GM23338 (cell line): Measurements from ENCODE around the gene AKAP8L.

Experiments used
- CTCF ChIP-seq, 2 experiments: fragments of 200-600 bp in 1 of 2; sonication (generic) in 1 of 2; conservative IDR thresholded peaks; 2 replicates each; pipeline versions ENCODE4 v1.5.1 to v1.6.1; 2016 to 2017; ENCODE audit warnings: antibody characterized with exemption in 2 of 2, low read depth in 2 of 2, mild to moderate bottlenecking in 2 of 2, moderate library complexity in 1 of 2
- EZH2 ChIP-seq: fragments of 200-600 bp; sonication (generic); IDR thresholded peaks from one replicate; pipeline ENCODE4 v1.8.0; 2017; ENCODE audit warnings: antibody characterized with exemption, mild to moderate bottlenecking, low read depth; ENCODE audit not compliant: unreplicated experiment
- EZH2phosphoT487 ChIP-seq: fragments of 200-600 bp; sonication (generic); IDR thresholded peaks from one replicate; pipeline ENCODE4 v1.8.1; 2018; ENCODE audit warnings: antibody characterized with exemption; ENCODE audit not compliant: unreplicated experiment
- JUNB ChIP-seq: IDR thresholded peaks from one replicate; pipeline ENCODE4 v1.6.1; 2016; ENCODE audit warnings: antibody characterized with exemption; ENCODE audit not compliant: unreplicated experiment
- NANOG ChIP-seq: IDR thresholded peaks from 2 replicates; pipeline ENCODE4 v1.6.1; 2016; ENCODE audit warnings: antibody characterized with exemption, borderline replicate concordance
- POLR2AphosphoS5 ChIP-seq: IDR thresholded peaks from 2 replicates; pipeline ENCODE4 v1.6.1; 2016; ENCODE audit warnings: antibody characterized with exemption, low read depth
- STAT1 ChIP-seq: IDR thresholded peaks from one replicate; pipeline ENCODE4 v1.6.1; 2016; ENCODE audit warnings: antibody characterized with exemption; ENCODE audit not compliant: unreplicated experiment
- TF ChIP-seq, protein P1 (sequence below): IDR thresholded peaks from one replicate; pipeline ENCODE4 v1.6.1; 2018; ENCODE audit warnings: antibody characterized with exemption; ENCODE audit not compliant: unreplicated experiment

- TF ChIP-seq CTCF (conservative IDR thresholded peaks at IDR 0.05; ENCODE audit: low read depth in 2 of 2) (no peak), POLR2AphosphoS5 (no peak), NANOG (no peak), EZH2phosphoT487 (no peak), EZH2 (no peak), JUNB (no peak), STAT1 (no peak)
- TF ChIP-seq, protein P1, sequence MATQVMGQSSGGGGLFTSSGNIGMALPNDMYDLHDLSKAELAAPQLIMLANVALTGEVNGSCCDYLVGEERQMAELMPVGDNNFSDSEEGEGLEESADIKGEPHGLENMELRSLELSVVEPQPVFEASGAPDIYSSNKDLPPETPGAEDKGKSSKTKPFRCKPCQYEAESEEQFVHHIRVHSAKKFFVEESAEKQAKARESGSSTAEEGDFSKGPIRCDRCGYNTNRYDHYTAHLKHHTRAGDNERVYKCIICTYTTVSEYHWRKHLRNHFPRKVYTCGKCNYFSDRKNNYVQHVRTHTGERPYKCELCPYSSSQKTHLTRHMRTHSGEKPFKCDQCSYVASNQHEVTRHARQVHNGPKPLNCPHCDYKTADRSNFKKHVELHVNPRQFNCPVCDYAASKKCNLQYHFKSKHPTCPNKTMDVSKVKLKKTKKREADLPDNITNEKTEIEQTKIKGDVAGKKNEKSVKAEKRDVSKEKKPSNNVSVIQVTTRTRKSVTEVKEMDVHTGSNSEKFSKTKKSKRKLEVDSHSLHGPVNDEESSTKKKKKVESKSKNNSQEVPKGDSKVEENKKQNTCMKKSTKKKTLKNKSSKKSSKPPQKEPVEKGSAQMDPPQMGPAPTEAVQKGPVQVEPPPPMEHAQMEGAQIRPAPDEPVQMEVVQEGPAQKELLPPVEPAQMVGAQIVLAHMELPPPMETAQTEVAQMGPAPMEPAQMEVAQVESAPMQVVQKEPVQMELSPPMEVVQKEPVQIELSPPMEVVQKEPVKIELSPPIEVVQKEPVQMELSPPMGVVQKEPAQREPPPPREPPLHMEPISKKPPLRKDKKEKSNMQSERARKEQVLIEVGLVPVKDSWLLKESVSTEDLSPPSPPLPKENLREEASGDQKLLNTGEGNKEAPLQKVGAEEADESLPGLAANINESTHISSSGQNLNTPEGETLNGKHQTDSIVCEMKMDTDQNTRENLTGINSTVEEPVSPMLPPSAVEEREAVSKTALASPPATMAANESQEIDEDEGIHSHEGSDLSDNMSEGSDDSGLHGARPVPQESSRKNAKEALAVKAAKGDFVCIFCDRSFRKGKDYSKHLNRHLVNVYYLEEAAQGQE, result no peak
Measured at GRCh38 chr19:15421721-15422260, 3.0 kb upstream of the AKAP8L start.
